ENCODE data around the gene IL4.
"Not testable (repeated sequence)": the region's sequence is repeated elsewhere in the genome, so short reads cannot be mapped to it uniquely, and the experiment has no call there.

IL4 gene

DNA sequence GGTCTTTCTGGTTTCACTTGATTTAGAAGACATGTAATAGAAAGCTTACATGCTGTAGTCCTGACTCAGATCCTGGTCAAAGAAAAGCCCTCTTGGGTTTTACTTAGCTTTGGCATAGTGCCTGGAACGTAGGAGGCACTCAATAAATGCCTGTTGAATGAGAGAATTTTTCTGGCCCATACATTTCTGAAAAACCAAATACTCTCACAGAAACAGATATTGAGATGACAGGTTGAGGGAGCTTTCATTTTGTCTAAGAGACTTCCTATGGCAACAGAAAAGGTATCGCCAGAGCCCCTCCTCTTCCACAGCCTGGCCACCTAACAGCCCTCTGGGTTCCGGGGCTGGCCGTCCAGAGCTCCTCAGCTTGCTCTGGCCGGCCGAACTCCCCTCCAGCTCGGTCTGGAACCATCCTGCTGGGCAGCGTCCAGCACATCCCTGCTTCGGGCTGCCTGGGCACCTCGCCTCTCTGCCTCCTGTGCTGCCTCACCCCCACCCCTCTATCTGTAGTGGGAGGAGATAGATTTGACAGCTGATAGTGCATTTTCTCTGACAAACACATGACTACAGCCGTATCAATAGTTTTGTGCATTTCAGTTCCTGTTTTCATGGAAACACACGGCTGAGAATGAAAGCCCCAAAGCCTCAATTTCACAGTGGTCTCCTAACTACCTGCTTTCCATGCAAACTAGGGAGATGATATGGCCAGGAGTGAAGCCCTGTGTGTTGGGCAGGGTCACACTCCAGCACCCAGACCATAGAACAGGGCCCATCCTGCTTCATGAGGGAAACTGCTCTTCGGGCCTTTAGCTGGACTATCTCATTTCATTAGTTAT lies 1.1 kb downstream of the IL4 start:
- no peak for DNase-seq

- DNase-seq, result no peak
Measured at GRCh38 chr5:132675936-132676689, 2.3 kb downstream of the IL4 start.

DNA sequence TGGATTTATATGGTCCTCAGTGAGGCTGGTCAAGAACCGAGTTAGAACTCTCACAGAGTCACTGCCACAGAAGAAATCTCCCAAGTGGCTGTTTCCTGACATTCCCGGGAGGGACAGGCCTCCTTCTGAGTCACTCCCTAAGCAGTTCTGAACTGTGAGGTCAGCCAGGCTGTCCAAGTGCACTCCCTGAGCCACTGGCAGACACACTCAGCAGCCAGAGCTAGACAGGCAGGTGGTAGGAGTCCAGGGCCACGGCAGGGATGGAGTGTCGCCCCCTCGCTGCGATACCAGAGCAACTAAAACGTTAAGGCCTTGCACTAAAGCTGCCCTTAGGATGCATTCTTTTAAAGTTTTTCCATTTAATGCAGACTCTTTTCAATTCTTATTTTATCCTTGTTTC lies 3.4 kb downstream of the IL4 start:
- DNase-seq, result no peak

DNA sequence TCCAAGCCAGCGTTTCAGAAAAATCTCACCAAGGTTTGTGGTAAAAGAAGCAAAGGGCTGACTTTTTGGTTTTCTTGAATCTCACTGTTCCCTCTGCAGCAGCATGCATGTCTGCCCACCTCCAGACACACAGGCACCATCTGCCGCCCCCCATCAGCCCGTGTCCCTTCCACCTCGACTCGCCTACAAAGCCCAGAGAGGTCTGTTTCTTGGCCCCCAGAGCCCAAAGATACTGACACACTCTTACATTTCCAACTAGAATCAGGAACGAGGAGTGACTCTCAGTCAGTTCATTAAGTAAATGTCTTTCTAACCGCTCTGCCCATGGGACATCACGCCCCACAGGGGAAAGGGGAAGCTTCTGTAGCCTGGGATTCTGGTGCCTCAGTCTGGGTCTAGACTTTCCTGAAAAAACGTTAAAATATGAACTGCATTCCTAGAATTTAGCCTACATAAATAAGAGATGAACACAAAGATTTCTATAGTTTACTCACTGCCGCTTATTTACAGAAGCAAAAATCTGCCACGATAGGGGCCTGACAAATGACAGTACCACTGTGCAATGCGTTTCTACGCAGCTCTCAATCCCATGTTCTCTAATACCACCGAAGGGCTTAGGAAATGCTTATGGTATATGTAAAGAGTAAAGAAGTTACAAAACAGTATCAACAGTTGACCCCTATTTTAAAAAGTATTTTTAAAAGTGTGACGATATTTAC lies 4.1 kb downstream of the IL4 start:
- no peak for DNase-seq

- DNase-seq, result no peak
Measured at GRCh38 chr5:132678735-132679134, 4.9 kb downstream of the IL4 start.

DNA sequence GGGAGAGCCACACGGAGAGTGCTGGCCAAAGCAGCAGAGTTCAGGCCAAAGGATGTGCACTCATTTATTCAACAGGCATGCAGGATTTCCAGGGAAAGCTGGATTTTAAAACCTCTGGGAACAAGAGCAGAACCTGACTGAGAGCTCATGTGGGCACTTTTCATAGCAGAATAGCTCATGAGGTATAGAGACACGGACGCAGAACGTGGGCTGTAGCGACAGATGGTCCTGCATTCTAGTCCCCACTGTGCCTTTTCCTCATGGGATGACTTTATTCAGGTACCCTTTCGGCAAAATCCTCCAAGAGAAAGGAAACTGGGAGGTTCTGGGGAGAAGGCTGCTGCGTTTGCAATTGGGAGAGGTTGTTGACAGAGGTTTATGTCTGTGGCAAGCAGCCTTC lies 5.4 kb downstream of the IL4 start:
- no peak for DNase-seq

- DNase-seq, result no peak
Measured at GRCh38 chr5:132679717-132680380, 6.1 kb downstream of the IL4 start.

DNA sequence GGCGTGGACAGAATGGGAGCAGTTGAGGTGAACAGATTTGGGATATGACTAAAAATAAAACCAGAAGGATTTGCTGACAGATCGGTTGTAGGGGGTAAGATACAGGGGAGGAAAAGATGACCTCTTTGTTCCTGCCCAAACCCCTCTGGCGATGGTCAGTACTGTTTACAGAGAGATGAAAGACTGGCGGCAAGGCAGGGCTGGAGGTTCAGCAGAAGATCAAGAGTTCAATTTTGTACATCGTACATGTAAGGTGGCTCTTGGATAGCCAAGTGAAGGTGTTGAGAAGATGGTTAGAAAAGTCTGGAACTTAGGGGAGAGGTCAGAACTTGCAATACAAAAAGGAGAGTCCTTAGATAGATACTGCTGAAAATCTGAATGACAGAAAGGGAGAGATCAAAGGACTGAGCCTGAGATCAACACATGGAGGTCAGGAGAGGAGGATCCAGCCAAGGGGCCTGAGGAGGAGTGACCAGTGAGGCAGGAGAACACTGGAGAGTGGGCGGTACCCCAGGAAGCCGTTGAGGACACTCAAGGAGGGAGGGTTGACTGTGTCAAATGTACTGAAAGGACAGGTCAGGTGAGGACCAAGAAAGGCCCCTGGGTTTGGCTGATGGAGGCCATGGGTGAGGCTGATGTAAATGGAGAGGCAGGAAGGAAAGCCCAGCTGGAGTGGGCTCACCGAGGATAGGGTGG lies 7.1 kb downstream of the IL4 start:
- no peak for DNase-seq

- DNase-seq, result no peak
Measured at GRCh38 chr5:132681476-132681831, 7.7 kb downstream of the IL4 start.

- no peak for DNase-seq
Measured at GRCh38 chr5:132681983-132682382, 8.2 kb downstream of the IL4 start.

- DNase-seq, result no peak
Measured at GRCh38 chr5:132684491-132684890, 10.7 kb downstream of the IL4 start.

- DNase-seq, result no peak
Measured at GRCh38 chr5:132684922-132685720, 11.3 kb downstream of the IL4 start.

GRCh38 chr5:132686193-132686592 lies 12.4 kb downstream of the IL4 start:
- DNase-seq, result no peak

- DNase-seq, result peak; percentile 14
Measured at GRCh38 chr5:132687995-132688394, 14.2 kb downstream of the IL4 start.

DNA sequence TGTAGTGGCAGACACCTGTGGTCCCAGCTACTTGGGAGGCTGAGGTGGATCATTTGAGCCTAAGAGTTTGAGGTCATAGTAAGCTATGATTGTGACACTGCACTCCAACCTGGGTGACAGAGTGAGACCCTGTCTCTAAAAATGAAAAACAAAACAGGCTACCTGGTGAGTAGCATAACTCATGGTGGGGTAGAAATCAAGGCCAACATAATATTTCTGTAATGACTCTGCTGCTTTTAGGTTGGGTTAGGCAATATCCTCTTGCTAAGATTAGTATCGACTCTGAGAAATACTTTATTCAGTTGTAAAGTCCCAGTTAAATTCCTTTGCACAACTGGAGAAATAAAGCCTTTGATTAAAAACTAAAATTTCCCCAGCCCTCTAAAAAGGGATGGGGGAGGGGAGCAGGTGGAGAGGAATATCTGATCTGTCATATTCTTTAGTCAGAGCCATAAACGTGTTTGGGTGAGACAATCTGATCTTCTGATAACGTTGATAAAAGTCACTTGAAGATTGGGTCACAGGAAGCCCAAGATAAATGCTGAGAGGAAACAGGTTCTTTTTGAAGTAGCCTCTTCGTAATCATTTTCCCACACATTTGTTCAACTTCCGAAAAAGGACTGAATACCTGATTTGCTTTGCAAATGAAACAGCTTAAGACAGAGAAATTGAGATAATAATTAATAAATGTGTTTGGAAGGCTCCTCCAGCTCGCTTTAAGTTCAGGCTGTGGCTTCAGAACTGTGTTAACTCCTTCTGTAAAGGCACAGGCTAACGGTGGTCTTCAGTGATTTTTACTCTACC lies 14.9 kb downstream of the IL4 start:
- no peak for DNase-seq

DNA sequence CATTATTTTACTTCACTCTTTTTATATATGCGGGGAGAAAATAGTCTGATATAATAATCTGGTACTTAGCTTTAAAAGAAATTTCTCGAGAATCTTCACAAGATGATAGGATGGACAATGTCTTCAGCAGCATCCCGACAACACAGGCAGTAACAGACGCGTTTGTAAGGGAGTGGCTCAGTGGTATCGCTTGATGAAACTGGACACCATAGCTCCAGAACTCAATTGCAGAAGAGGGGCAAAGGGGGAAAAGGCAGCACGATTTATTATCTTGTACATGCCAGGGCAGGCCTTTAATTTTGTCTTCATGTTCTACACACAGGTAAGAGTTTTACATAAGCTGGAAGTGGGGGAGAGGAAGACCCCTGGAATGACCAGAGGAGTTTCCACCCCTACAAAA lies 15.7 kb downstream of the IL4 start:
- no peak for DNase-seq

DNA sequence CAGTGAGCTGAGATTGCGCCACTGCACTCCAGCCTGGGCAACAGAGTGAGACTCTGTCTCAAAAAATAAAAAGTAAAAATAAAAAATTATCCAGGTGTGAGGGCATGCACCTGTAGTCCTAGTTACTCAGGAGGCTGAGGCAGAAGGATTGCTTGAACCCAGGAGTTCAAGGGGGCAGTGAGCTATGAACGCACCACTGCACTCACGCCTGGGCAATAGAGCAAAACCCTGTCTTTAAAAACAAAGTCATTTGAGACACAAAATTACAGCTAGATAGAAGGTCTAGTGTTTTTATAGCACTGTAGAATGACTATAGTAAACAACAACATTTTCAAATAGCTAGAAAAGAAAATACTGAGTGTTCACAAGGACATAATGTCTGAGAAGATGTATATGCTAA lies 16.4 kb downstream of the IL4 start:
- DNase-seq, result no peak

DNA sequence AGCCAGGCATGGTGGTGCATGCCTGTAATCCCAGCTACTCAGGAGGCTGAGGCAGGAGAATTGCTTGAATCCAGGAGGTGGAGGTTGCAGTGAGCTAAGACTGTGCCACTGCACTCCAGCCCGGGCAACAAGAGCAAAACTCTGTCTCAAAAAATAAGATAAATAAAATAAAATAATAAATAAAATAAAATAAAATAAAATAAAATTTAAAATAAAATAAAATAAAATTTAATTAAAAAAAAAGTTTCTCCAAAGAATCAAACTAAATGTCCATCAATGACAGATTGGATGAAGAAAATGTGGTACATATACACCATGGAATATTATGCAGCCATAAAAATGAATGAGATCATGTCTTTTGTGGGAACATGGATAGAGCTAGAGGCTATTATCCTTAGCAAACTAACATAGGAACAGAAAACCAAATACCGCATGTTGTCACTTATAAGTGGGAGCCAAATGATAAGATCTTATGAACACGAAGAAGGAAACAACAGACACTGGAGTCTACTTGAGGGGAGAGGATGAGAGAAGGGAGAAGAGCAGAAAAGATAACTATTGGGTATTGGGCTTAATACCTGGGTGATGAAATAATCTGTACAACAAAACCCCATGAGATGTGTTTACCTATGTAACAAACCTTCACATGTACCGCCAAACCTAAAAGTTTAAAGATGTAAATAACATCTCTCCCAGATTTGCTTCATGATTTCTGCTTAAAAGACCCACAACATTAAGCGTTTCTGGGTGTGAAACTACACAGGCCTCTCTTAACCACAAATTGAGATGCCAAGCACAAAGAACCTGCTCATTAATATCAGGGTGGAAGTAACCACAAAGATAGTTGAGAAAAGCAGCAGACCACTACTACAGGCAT lies 18.2 kb downstream of the IL4 start:
- not testable (repeated sequence) for DNase-seq

DNA sequence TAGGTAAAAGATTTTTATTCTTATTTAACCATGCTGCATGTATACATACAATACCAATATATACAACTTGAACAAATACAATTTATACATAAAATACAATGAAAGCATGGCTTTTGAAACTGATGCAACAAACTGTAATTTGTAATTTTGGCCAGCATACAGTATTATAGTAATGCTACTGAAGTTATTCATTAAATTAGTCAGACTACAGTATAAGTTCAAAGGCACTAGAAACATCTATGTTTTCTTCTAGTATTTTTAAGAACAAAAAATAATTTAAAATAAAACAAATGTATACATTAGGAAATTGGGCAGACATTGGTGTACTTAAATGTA lies 18.8 kb downstream of the IL4 start:
- DNase-seq, result no peak

- no peak for DNase-seq
Measured at GRCh38 chr5:132695956-132696355, 22.2 kb downstream of the IL4 start.
